Measurements from ENCODE around the gene NT5C1A. TPM values are rescaled to one million over a fixed set of nuclear protein-coding genes. Genes with fewer than 3 reads are reported as not detected.

NT5C1A gene
- polyA plus RNA-seq, 1 experiment, result not detected

DNA sequence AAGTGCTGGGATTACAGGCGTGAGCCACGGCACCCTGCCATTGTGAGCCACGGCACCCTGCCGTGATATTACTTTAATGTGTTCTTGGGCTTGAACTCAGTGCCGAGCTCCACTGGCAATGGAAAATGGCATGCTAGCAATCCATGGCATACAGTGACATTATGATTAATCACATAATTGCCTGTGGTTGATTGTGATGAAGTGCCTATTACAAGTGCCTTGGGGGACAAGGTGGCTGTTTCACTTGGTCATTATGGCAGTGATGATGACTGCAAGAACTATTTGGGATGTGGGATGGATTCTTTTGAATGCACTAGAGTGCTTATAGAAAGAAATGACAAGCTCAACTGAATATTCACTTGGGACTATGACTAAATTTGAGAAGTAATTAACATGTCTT lies 41.6 kb upstream of the NT5C1A start:
- no peaks in the 10 kb centered on the region for H3K36me3 ChIP-seq (ENCODE audit: control insufficient read depth, insufficient read depth, low read length)
- CTCF ChIA-PET, result interaction anchor here (0.6 to 1.8 kb wide), 7 partner anchors 13 to 574 kb away, joined by 3 to 6 read pairs (median 5); partner anchors contain the start of gene HPCAL4
- DNase-seq (ENCODE audit: low read depth), result no peak
- no peak overlapping the region for H3K4me3 ChIP-seq (ENCODE audit: low read depth, low read length)
- H3K27me3 ChIP-seq (ENCODE audit: control insufficient read depth, insufficient read depth, low read length), result peaks cover 27% of the 10 kb centered on the region
- TF ChIP-seq, protein P1, sequence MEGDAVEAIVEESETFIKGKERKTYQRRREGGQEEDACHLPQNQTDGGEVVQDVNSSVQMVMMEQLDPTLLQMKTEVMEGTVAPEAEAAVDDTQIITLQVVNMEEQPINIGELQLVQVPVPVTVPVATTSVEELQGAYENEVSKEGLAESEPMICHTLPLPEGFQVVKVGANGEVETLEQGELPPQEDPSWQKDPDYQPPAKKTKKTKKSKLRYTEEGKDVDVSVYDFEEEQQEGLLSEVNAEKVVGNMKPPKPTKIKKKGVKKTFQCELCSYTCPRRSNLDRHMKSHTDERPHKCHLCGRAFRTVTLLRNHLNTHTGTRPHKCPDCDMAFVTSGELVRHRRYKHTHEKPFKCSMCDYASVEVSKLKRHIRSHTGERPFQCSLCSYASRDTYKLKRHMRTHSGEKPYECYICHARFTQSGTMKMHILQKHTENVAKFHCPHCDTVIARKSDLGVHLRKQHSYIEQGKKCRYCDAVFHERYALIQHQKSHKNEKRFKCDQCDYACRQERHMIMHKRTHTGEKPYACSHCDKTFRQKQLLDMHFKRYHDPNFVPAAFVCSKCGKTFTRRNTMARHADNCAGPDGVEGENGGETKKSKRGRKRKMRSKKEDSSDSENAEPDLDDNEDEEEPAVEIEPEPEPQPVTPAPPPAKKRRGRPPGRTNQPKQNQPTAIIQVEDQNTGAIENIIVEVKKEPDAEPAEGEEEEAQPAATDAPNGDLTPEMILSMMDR (IDR thresholded peaks at IDR 0.05; ENCODE audit: insufficient read depth, low read depth, low read length), result no peak
- POLR2A ChIA-PET, result no interaction called here

DNA sequence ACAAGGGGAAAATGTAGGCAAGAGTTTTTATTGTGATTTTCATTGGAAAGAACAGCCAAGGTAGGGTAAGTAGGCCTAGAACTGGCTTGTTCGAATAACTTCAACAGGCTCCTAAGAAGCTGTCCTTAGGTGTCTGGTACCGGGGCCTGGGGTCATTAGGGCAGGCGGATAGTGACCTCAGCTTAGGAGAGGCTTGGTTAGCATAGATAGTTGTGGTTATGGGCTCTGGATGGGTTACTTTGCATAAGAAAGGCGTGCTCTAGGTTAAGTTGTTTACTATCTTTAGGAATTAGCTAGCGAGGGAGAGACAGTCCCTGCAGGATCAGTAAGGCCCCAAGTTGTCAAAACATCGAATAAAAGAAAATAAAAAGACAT lies 40.0 kb upstream of the NT5C1A start:
- H3K27me3 ChIP-seq (ENCODE audit: control insufficient read depth, insufficient read depth, low read length), result peaks cover 15% of the 10 kb centered on the region
- ChIA-PET POLR2A (no interaction called here), CTCF (interaction anchor here (0.8 to 1.1 kb wide), 3 partner anchors 17 to 106 kb away, joined by 3 to 4 read pairs (median 4); no protein-coding TSS in a partner anchor)
- DNase-seq (ENCODE audit: low read depth), result no peak
- no peaks in the 10 kb centered on the region for H3K36me3 ChIP-seq (ENCODE audit: control insufficient read depth, insufficient read depth, low read length)
- TF ChIP-seq, protein P1 (IDR thresholded peaks at IDR 0.05; ENCODE audit: insufficient read depth, low read depth, low read length), result no peak
- no peak overlapping the region for H3K4me3 ChIP-seq (ENCODE audit: low read depth, low read length)

DNA sequence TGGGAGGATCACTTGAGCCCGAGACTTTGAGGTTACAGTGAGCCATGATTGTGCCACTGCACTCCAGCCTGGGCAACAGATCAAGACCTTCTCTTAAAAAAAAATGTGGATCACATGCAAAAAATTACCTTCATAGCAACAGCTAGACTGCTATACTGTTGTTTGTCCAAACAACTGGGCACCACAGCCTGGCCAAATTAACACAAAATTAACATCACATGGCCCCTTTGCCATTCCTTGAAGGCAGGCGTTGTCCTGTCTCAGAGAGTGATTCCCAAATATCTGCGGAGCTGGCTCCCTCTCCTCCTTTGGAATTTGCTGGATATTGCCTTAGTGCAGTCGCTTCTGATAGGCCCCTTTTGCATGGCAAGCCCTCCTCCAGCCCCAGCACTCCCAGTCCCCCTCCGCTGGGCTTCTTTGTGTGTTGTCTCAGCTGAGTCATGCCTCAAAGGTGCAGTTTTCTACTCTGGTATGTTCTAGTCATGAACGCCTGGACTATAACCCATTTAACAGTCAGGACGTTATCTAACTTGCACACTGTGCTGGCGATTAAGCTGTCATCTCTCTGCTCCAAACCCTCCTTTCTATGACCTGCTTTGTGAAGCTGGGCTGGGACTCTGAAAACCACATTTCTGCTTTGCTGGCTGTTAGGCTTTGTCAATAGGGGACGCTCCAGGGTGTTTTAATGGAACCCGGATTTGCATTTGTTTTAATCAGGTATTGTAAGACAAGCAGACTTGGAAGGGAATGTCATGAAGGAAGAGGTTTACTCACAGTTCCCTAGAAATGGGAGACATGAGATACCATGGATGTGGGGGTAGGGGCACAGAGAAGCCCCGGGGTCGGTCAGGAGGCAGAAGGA lies 39.4 kb upstream of the NT5C1A start:
- no peak for DNase-seq (ENCODE audit: low read depth)
- Histone ChIP-seq H3K4me3 (ENCODE audit: low read depth, low read length) (no peak overlapping the region), H3K27me3 (ENCODE audit: control insufficient read depth, insufficient read depth, low read length) (peaks cover 18% of the 10 kb centered on the region), H3K36me3 (ENCODE audit: control insufficient read depth, insufficient read depth, low read length) (no peaks in the 10 kb centered on the region)
- POLR2A ChIA-PET, result no interaction called here
- TF ChIP-seq, protein P1 (IDR thresholded peaks at IDR 0.05; ENCODE audit: insufficient read depth, low read depth, low read length), result no peak
- CTCF ChIA-PET, result interaction anchor here (0.7 to 2.6 kb wide), 6 partner anchors 9 to 105 kb away, joined by 3 to 8 read pairs (median 5); no protein-coding TSS in a partner anchor

DNA sequence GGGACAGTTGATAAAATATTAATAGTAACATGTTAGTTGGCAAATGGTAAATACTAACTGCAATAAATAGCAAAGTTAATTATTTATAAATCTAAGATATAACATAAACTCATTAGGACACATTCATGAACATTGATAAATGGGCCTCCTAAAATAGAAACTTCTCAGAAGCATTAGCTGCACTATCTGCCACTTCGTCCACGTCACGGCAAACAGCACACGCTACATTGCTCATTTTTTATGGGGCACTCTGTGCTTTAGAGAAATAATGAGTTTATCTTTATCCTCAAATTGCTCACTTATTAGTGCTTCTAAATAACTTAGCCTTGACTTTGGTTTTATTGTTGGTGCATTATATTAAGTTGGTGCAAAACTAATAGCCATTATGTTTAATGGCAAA lies 35.6 kb upstream of the NT5C1A start:
- H3K36me3 ChIP-seq (ENCODE audit: control insufficient read depth, insufficient read depth, low read length), result no peaks in the 10 kb centered on the region
- TF ChIP-seq, protein P1 (IDR thresholded peaks at IDR 0.05; ENCODE audit: insufficient read depth, low read depth, low read length), result no peak
- POLR2A ChIA-PET, result no interaction called here
- CTCF ChIA-PET, result no interaction called here
- DNase-seq (ENCODE audit: low read depth), result no peak
- H3K4me3 ChIP-seq (ENCODE audit: low read depth, low read length), result no peak overlapping the region
- H3K27me3 ChIP-seq (ENCODE audit: control insufficient read depth, insufficient read depth, low read length), result peaks cover 13% of the 10 kb centered on the region

DNA sequence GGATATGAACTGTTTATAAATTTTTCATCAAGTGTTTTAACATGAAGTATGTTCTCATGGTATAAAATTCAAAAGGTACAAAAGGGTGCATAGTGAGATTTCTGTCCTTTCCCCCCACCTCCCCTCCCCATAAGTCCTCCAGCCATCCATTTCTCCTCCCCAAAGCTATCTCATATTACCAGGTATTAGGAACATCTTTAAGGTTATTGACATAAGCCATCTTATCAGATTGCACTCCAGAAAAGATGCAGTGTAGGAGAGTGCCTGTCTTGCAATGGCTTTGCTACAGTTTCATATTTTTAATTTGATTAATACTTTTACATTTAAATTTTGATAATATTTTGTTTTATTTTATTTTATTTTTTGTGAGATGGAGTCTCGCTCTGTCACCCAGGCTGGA lies 32.9 kb upstream of the NT5C1A start:
- peaks cover 20% of the 10 kb centered on the region for H3K27me3 ChIP-seq (ENCODE audit: control insufficient read depth, insufficient read depth, low read length)
- no peak overlapping the region for H3K4me3 ChIP-seq (ENCODE audit: low read depth, low read length)
- ChIA-PET POLR2A (no interaction called here), CTCF (interaction anchor here (1.1 kb wide), 1 partner anchor 12 kb away, joined by 3 read pairs; no protein-coding TSS in a partner anchor)
- TF ChIP-seq, protein P1 (IDR thresholded peaks at IDR 0.05; ENCODE audit: insufficient read depth, low read depth, low read length), result no peak
- no peak for DNase-seq (ENCODE audit: low read depth)
- H3K36me3 ChIP-seq (ENCODE audit: control insufficient read depth, insufficient read depth, low read length), result no peaks in the 10 kb centered on the region

Measured in BJ (cell line).